OCI-LY7 (cell line): ENCODE data around the gene RMND5B. TPM values are rescaled to one million over a fixed set of nuclear protein-coding genes. Genes with fewer than 3 reads are reported as not detected.
"Not testable (repeated sequence)": the region's sequence is repeated elsewhere in the genome, so short reads cannot be mapped to it uniquely, and the experiment has no call there.

Experiments used
- BruUV-seq: library from RNA; stranded (reverse); fragments of 400-500 nt; replicated peaks from 2 replicates; lab custom pipeline; 2021; lab: Mats Ljungman, UMichigan
- CTCF ChIA-PET: fragments of 300-600 bp; sonication (Branson Sonifier 250); formaldehyde crosslinking; loops from one replicate; lab custom pipeline; 2022; ENCODE audit warnings: antibody characterized with exemption; ENCODE audit not compliant: unreplicated experiment; lab: Charles Lee
- POLR2A ChIA-PET: fragments of 300-600 bp; sonication (Branson Sonifier 250); formaldehyde crosslinking; loops from one replicate; lab custom pipeline; 2022; ENCODE audit warnings: antibody characterized with exemption; lab: Charles Lee
- DNase-seq: peaks from one replicate; pipeline ENCODE4 v3.0.0-alpha.2; 2015; ENCODE audit warnings: low spot score
- H2AFZ ChIP-seq: fragments of 200-600 bp; sonication (generic), shearing (Covaris generic); 2 replicates; pipeline ENCODE4 v1.6.1; 2014; ENCODE audit warnings: mild to moderate bottlenecking, antibody characterized with exemption, low read length, moderate library complexity
- H3K27ac ChIP-seq: fragments of 200-600 bp; sonication (generic); 2 replicates; pipeline ENCODE4 v1.5.1; 2014; ENCODE audit warnings: mixed run types, low read depth, mild to moderate bottlenecking, moderate library complexity, low read length, inconsistent platforms; ENCODE audit not compliant: poor library complexity, severe bottlenecking
- H3K36me3 ChIP-seq: fragments of 200-600 bp; sonication (generic); 2 replicates; pipeline ENCODE4 v1.6.1; 2014; ENCODE audit warnings: mild to moderate bottlenecking, antibody characterized with exemption, low read length, moderate library complexity, mixed read lengths; ENCODE audit not compliant: insufficient read depth
- H3K4me1 ChIP-seq: fragments of 200-600 bp; sonication (generic); 2 replicates; pipeline ENCODE4 v1.5.1; 2014; ENCODE audit warnings: mild to moderate bottlenecking, low read length; ENCODE audit not compliant: insufficient read depth, poor library complexity, severe bottlenecking
- H3K4me2 ChIP-seq: fragments of 200-600 bp; sonication (generic); 2 replicates; pipeline ENCODE4 v1.6.1; 2014; ENCODE audit warnings: mild to moderate bottlenecking, low read length
- H3K4me3 ChIP-seq: fragments of 200-600 bp; sonication (generic); 2 replicates; pipeline ENCODE4 v1.5.1; 2014; ENCODE audit warnings: mild to moderate bottlenecking, low read depth, low read length; ENCODE audit not compliant: poor library complexity, severe bottlenecking
- H3K79me2 ChIP-seq: fragments of 200-600 bp; sonication (generic); 2 replicates; pipeline ENCODE4 v1.6.1; 2016; ENCODE audit warnings: low read depth, mild to moderate bottlenecking, low read length, moderate library complexity, mixed read lengths; ENCODE audit not compliant: insufficient read depth
- H3K9me2 ChIP-seq: fragments of 200-600 bp; sonication (generic); 2 replicates; pipeline ENCODE4 v1.6.1; 2016; ENCODE audit warnings: mild to moderate bottlenecking, low read length, mixed read lengths; ENCODE audit not compliant: insufficient read depth
- H3K9me3 ChIP-seq: fragments of 200-600 bp; sonication (generic); 2 replicates; pipeline ENCODE4 v1.6.1; 2014; ENCODE audit warnings: mild to moderate bottlenecking, mixed run types, low read length, mixed read lengths
- H4K20me1 ChIP-seq: fragments of 200-600 bp; sonication (generic); 2 replicates; pipeline ENCODE4 v1.6.1; 2014; ENCODE audit warnings: mild to moderate bottlenecking, antibody characterized with exemption, low read length, moderate library complexity, mixed read lengths; ENCODE audit not compliant: insufficient read depth
- CTCF ChIP-seq: fragments of 200-600 bp; sonication (generic); conservative IDR thresholded peaks from 2 replicates; pipeline ENCODE4 v1.5.1; 2014; ENCODE audit warnings: mild to moderate bottlenecking, antibody characterized with exemption, low read length, moderate library complexity, mixed read lengths
- EZH2phosphoT487 ChIP-seq: fragments of 200-600 bp; sonication (generic); IDR thresholded peaks from 2 replicates; pipeline ENCODE4 v1.6.1; 2018; ENCODE audit warnings: low read depth, borderline replicate concordance, mild to moderate bottlenecking, mixed run types, antibody characterized with exemption, low read length, moderate library complexity, mixed read lengths
- intact Hi-C: fragments of 100-400 bp; cut with micrococcal nuclease; formaldehyde crosslinking; loops from one replicate; pipeline ENCODE4 v1.10.0; 2022; ENCODE audit not compliant: unreplicated experiment
- total RNA-seq, 2 experiments: library from RNA; depleted of rRNA in 1 of 2; stranded (reverse); fragments of >200 nt in 1 of 2; shearing (Covaris generic) in 1 of 2; gene quantifications; 2 replicates each; pipeline ENCODE4 v1.2.3, GENCODE V29; 2014 to 2022

RMND5B gene
- total RNA-seq, 2 experiments from 2014 or later: 63.2 to 68.3 TPM

GRCh38 chr5:178083922-178084321 lies 46.9 kb upstream of the RMND5B start:
- H3K4me1 ChIP-seq: peaks cover 6% of the 10 kb centered on the region
- no peaks in the 10 kb centered on the region for H3K9me2 ChIP-seq
- BruUV-seq: no TSS peak
- no peak overlapping the region for H2AFZ ChIP-seq
- H3K27ac ChIP-seq: no peak overlapping the region
- H3K4me2 ChIP-seq: no peak overlapping the region
- H4K20me1 ChIP-seq: no peaks in the 10 kb centered on the region
- TF ChIP-seq CTCF (no peak), EZH2phosphoT487 (no peak)
- H3K79me2 ChIP-seq: no peaks in the 10 kb centered on the region
- no peaks in the 10 kb centered on the region for H3K9me3 ChIP-seq
- intact Hi-C loops: no loop called here
- H3K4me3 ChIP-seq: no peak overlapping the region
- ChIA-PET POLR2A (interaction anchor here (0.5 kb wide), 1 partner anchor 11 kb away, joined by 3 read pairs; no protein-coding TSS in a partner anchor), CTCF (no interaction called here)
- no peaks in the 10 kb centered on the region for H3K36me3 ChIP-seq
- no peak for DNase-seq

- ChIA-PET POLR2A (interaction anchor here (0.7 kb wide), 1 partner anchor 58 kb away, joined by 3 read pairs; no protein-coding TSS in a partner anchor), CTCF (no interaction called here)
- peaks cover 6% of the 10 kb centered on the region for H3K4me1 ChIP-seq
- no peak overlapping the region for H3K27ac ChIP-seq
- no peaks in the 10 kb centered on the region for H4K20me1 ChIP-seq
- H3K9me2 ChIP-seq: no peaks in the 10 kb centered on the region
- no peak overlapping the region for H2AFZ ChIP-seq
- intact Hi-C loops: no loop called here
- no peak overlapping the region for H3K4me3 ChIP-seq
- TF ChIP-seq CTCF (no peak), EZH2phosphoT487 (no peak)
- no peak for DNase-seq
- H3K79me2 ChIP-seq: no peaks in the 10 kb centered on the region
- no peaks in the 10 kb centered on the region for H3K9me3 ChIP-seq
- no peaks in the 10 kb centered on the region for H3K36me3 ChIP-seq
- H3K4me2 ChIP-seq: no peak overlapping the region
- no TSS peak for BruUV-seq
Observed at GRCh38 chr5:178085316-178085715, 45.5 kb upstream of the RMND5B start.

GRCh38 chr5:178086266-178086665 lies 44.5 kb upstream of the RMND5B start:
- no peak for DNase-seq
- H3K79me2 ChIP-seq: no peaks in the 10 kb centered on the region
- no peak overlapping the region for H2AFZ ChIP-seq
- no peak overlapping the region for H3K4me2 ChIP-seq
- TF ChIP-seq EZH2phosphoT487: no peak
- BruUV-seq: no TSS peak
- intact Hi-C loops: no loop called here
- H3K4me1 ChIP-seq: peaks cover 6% of the 10 kb centered on the region
- ChIA-PET POLR2A (interaction anchor here (0.7 kb wide), 1 partner anchor 57 kb away, joined by 3 read pairs; no protein-coding TSS in a partner anchor), CTCF (no interaction called here)
- no peaks in the 10 kb centered on the region for H3K36me3 ChIP-seq
- H3K27ac ChIP-seq: no peak overlapping the region
- no peaks in the 10 kb centered on the region for H3K9me2 ChIP-seq
- H4K20me1 ChIP-seq: no peaks in the 10 kb centered on the region
- no peak overlapping the region for H3K4me3 ChIP-seq
- H3K9me3 ChIP-seq: no peaks in the 10 kb centered on the region

GRCh38 chr5:178087199-178087598 lies 43.6 kb upstream of the RMND5B start:
- H4K20me1 ChIP-seq, CTCF ChIA-PET: not testable (repeated sequence)

More at GRCh38 chr5:178087199-178087598, 43.6 kb upstream of the RMND5B start:
- H3K4me1 ChIP-seq, H3K79me2 ChIP-seq, H3K27ac ChIP-seq, H2AFZ ChIP-seq, H3K4me3 ChIP-seq, POLR2A ChIA-PET, H3K36me3 ChIP-seq, H3K9me3 ChIP-seq, intact Hi-C loops, H3K9me2 ChIP-seq, BruUV-seq, H3K4me2 ChIP-seq, DNase-seq: not testable (repeated sequence)
